Measurements from ENCODE around the gene CAPZA2. TPM values are rescaled to one million over a fixed set of nuclear protein-coding genes. Genes with fewer than 3 reads are reported as not detected.

Gene CAPZA2
- total RNA-seq, 2 experiments from 2014 or later, result 131 to 135 TPM

- H3K4me3 Mint-ChIP-seq, result no peak overlapping the region
- H3K27ac Mint-ChIP-seq, result no peak overlapping the region
- no peaks in the 10 kb centered on the region for H3K9me3 Mint-ChIP-seq
- DNase-seq, result no peak
- no peaks in the 10 kb centered on the region for H3K27me3 Mint-ChIP-seq
- H3K36me3 Mint-ChIP-seq, result peaks cover 13% of the 10 kb centered on the region
- H3K4me1 Mint-ChIP-seq, result peaks cover 32% of the 10 kb centered on the region
- no peak for ATAC-seq (ENCODE audit: low read depth)
- POLR2A ChIA-PET, result no interaction called here
Observed at GRCh38 chr7:116873619-116874018, 11.2 kb downstream of the CAPZA2 start.

GRCh38 chr7:116876664-116877442 lies 14.5 kb downstream of the CAPZA2 start:
- Mint-ChIP-seq H3K4me1 (peaks cover 15% of the 10 kb centered on the region), H3K27me3 (no peaks in the 10 kb centered on the region), H3K4me3 (no peak overlapping the region), H3K27ac (no peak overlapping the region), H3K9me3 (no peaks in the 10 kb centered on the region), H3K36me3 (peaks cover 14% of the 10 kb centered on the region)
- DNase-seq, result no peak
- POLR2A ChIA-PET, result no interaction called here
- ATAC-seq (ENCODE audit: low read depth), result no peak

- no peak overlapping the region for H3K4me3 Mint-ChIP-seq
- ATAC-seq (ENCODE audit: low read depth) (no peak), DNase-seq (no peak)
- H3K27me3 Mint-ChIP-seq, result no peaks in the 10 kb centered on the region
- POLR2A ChIA-PET, result interaction anchor here (0.6 kb wide), 1 partner anchor 15 kb away, joined by 5 read pairs; no protein-coding TSS in a partner anchor
- H3K4me1 Mint-ChIP-seq, result peaks cover 12% of the 10 kb centered on the region
- H3K9me3 Mint-ChIP-seq, result no peaks in the 10 kb centered on the region
- no peak overlapping the region for H3K27ac Mint-ChIP-seq
- H3K36me3 Mint-ChIP-seq, result peaks cover 16% of the 10 kb centered on the region
Observed at GRCh38 chr7:116877443-116878217, 15.2 kb downstream of the CAPZA2 start.

GRCh38 chr7:116884691-116885090 lies 22.3 kb downstream of the CAPZA2 start:
- peaks cover 6% of the 10 kb centered on the region for H3K9me3 Mint-ChIP-seq
- H3K4me3 Mint-ChIP-seq, result no peak overlapping the region
- ATAC-seq (ENCODE audit: low read depth), result no peak
- POLR2A ChIA-PET, result no interaction called here
- peaks cover 8% of the 10 kb centered on the region for H3K4me1 Mint-ChIP-seq
- DNase-seq, result no peak
- peaks cover 37% of the 10 kb centered on the region for H3K36me3 Mint-ChIP-seq
- H3K27ac Mint-ChIP-seq, result no peak overlapping the region
- no peaks in the 10 kb centered on the region for H3K27me3 Mint-ChIP-seq

- Mint-ChIP-seq H3K36me3 (peaks cover 41% of the 10 kb centered on the region), H3K27ac (no peak overlapping the region), H3K4me1 (peaks cover 8% of the 10 kb centered on the region), H3K4me3 (no peak overlapping the region), H3K27me3 (no peaks in the 10 kb centered on the region), H3K9me3 (peaks cover 6% of the 10 kb centered on the region)
- ATAC-seq (ENCODE audit: low read depth), result no peak
- POLR2A ChIA-PET, result no interaction called here
- no peak for DNase-seq
Observed at GRCh38 chr7:116885724-116886123, 23.3 kb downstream of the CAPZA2 start.

- Mint-ChIP-seq H3K9me3 (peaks cover 6% of the 10 kb centered on the region), H3K27ac (no peak overlapping the region), H3K4me3 (no peak overlapping the region), H3K36me3 (peaks cover 38% of the 10 kb centered on the region), H3K27me3 (no peaks in the 10 kb centered on the region), H3K4me1 (peaks cover 8% of the 10 kb centered on the region)
- POLR2A ChIA-PET, result no interaction called here
- DNase-seq, result no peak
- no peak for ATAC-seq (ENCODE audit: low read depth)
Observed at GRCh38 chr7:116886543-116887156, 24.3 kb downstream of the CAPZA2 start.

- POLR2A ChIA-PET, result no interaction called here
- Mint-ChIP-seq H3K27me3 (no peaks in the 10 kb centered on the region), H3K4me3 (no peak overlapping the region), H3K4me1 (peaks cover 9% of the 10 kb centered on the region), H3K27ac (no peak overlapping the region), H3K36me3 (peaks cover 49% of the 10 kb centered on the region), H3K9me3 (peaks cover 6% of the 10 kb centered on the region)
- no peak for DNase-seq
- ATAC-seq (ENCODE audit: low read depth), result no peak
Observed at GRCh38 chr7:116888895-116889294, 26.5 kb downstream of the CAPZA2 start.

- H3K36me3 Mint-ChIP-seq, result peaks cover 32% of the 10 kb centered on the region
- no peak overlapping the region for H3K4me3 Mint-ChIP-seq
- no peaks in the 10 kb centered on the region for H3K27me3 Mint-ChIP-seq
- peaks cover 2% of the 10 kb centered on the region for H3K4me1 Mint-ChIP-seq
- ATAC-seq (ENCODE audit: low read depth) (no peak), DNase-seq (no peak)
- no peak overlapping the region for H3K27ac Mint-ChIP-seq
- POLR2A ChIA-PET, result no interaction called here
- no peaks in the 10 kb centered on the region for H3K9me3 Mint-ChIP-seq
Observed at GRCh38 chr7:116895849-116896248, 33.5 kb downstream of the CAPZA2 start.

GRCh38 chr7:116897661-116898060 lies 35.3 kb downstream of the CAPZA2 start:
- peaks cover 35% of the 10 kb centered on the region for H3K36me3 Mint-ChIP-seq
- H3K9me3 Mint-ChIP-seq, result no peaks in the 10 kb centered on the region
- peaks cover 2% of the 10 kb centered on the region for H3K4me1 Mint-ChIP-seq
- no peak overlapping the region for H3K4me3 Mint-ChIP-seq
- POLR2A ChIA-PET, result no interaction called here
- no peak overlapping the region for H3K27ac Mint-ChIP-seq
- DNase-seq, result no peak
- no peaks in the 10 kb centered on the region for H3K27me3 Mint-ChIP-seq
- no peak for ATAC-seq (ENCODE audit: low read depth)

GRCh38 chr7:116899308-116899707 lies 36.9 kb downstream of the CAPZA2 start:
- no peaks in the 10 kb centered on the region for H3K4me1 Mint-ChIP-seq
- no peaks in the 10 kb centered on the region for H3K9me3 Mint-ChIP-seq
- H3K4me3 Mint-ChIP-seq, result no peak overlapping the region
- H3K36me3 Mint-ChIP-seq, result peaks cover 29% of the 10 kb centered on the region
- no peak for DNase-seq
- ATAC-seq (ENCODE audit: low read depth), result no peak
- H3K27ac Mint-ChIP-seq, result no peak overlapping the region
- no peaks in the 10 kb centered on the region for H3K27me3 Mint-ChIP-seq
- POLR2A ChIA-PET, result no interaction called here

- H3K36me3 Mint-ChIP-seq, result peaks cover 30% of the 10 kb centered on the region
- DNase-seq (no peak), ATAC-seq (ENCODE audit: low read depth) (no peak)
- H3K4me1 Mint-ChIP-seq, result no peaks in the 10 kb centered on the region
- H3K27ac Mint-ChIP-seq, result no peak overlapping the region
- H3K9me3 Mint-ChIP-seq, result no peaks in the 10 kb centered on the region
- POLR2A ChIA-PET, result no interaction called here
- no peaks in the 10 kb centered on the region for H3K27me3 Mint-ChIP-seq
- H3K4me3 Mint-ChIP-seq, result no peak overlapping the region
Observed at GRCh38 chr7:116901143-116901542, 38.8 kb downstream of the CAPZA2 start.

GRCh38 chr7:116902867-116903266 lies 40.5 kb downstream of the CAPZA2 start:
- Mint-ChIP-seq H3K36me3 (peaks cover 31% of the 10 kb centered on the region), H3K27me3 (no peaks in the 10 kb centered on the region), H3K27ac (no peak overlapping the region), H3K4me1 (peaks cover 2% of the 10 kb centered on the region), H3K4me3 (no peak overlapping the region), H3K9me3 (no peaks in the 10 kb centered on the region)
- POLR2A ChIA-PET, result no interaction called here
- ATAC-seq (ENCODE audit: low read depth) (no peak), DNase-seq (no peak)

GRCh38 chr7:116906391-116906790 lies 44.0 kb downstream of the CAPZA2 start:
- no peaks in the 10 kb centered on the region for H3K27me3 Mint-ChIP-seq
- no peak overlapping the region for H3K4me3 Mint-ChIP-seq
- H3K4me1 Mint-ChIP-seq, result peaks cover 2% of the 10 kb centered on the region
- no peaks in the 10 kb centered on the region for H3K9me3 Mint-ChIP-seq
- H3K36me3 Mint-ChIP-seq, result peaks cover 27% of the 10 kb centered on the region
- ATAC-seq (ENCODE audit: low read depth) (no peak), DNase-seq (no peak)
- POLR2A ChIA-PET, result no interaction called here
- H3K27ac Mint-ChIP-seq, result no peak overlapping the region

GRCh38 chr7:116910383-116910782 lies 48.0 kb downstream of the CAPZA2 start:
- ATAC-seq (ENCODE audit: low read depth) (no peak), DNase-seq (no peak)
- Mint-ChIP-seq H3K4me3 (no peak overlapping the region), H3K4me1 (peaks cover 5% of the 10 kb centered on the region), H3K9me3 (no peaks in the 10 kb centered on the region), H3K36me3 (peaks cover 38% of the 10 kb centered on the region), H3K27ac (no peak overlapping the region), H3K27me3 (no peaks in the 10 kb centered on the region)
- POLR2A ChIA-PET, result no interaction called here

Data from activated naive CD8-positive, alpha-beta T cell treated with anti-CD3 and anti-CD28 coated beads, Interleukin-2, amount 10 ng/mL, durations not matched to agents 7 days and 5 days (primary cell).